ENCODE measurements around the gene MPDU1.

The MPDU1 gene

GRCh38 chr17:7561028-7561575 is 22.6 kb upstream of the MPDU1 start:
- peak; percentile 84 for DNase-seq

- DNase-seq: peak; percentile 70
Observed at GRCh38 chr17:7561589-7562207, 22.0 kb upstream of the MPDU1 start, which contains the start of gene SENP3. Gene SENP3, plus strand, starts transcription at chr17:7561919. Its CDS starts 1,158 bp downstream, at chr17:7563077.

- no peak for DNase-seq
Observed at GRCh38 chr17:7562208-7562605, 21.4 kb upstream of the MPDU1 start.

- no peak for DNase-seq
Observed at GRCh38 chr17:7563115-7563869, 20.4 kb upstream of the MPDU1 start.

- DNase-seq: no peak
Observed at GRCh38 chr17:7569571-7569970, 14.1 kb upstream of the MPDU1 start.

GRCh38 chr17:7570351-7570750 is 13.3 kb upstream of the MPDU1 start:
- no peak for DNase-seq

- no peak for DNase-seq
Observed at GRCh38 chr17:7572338-7572587, 11.4 kb upstream of the MPDU1 start.

GRCh38 chr17:7572588-7573323 is 10.9 kb upstream of the MPDU1 start:
- DNase-seq: peak; percentile 96

- DNase-seq: peak; percentile 80
Observed at GRCh38 chr17:7573324-7574080, 10.2 kb upstream of the MPDU1 start.

- no peak for DNase-seq
Observed at GRCh38 chr17:7574176-7574953, 9.3 kb upstream of the MPDU1 start.

- DNase-seq: no peak
Observed at GRCh38 chr17:7575481-7575883, 8.2 kb upstream of the MPDU1 start.

GRCh38 chr17:7575959-7576358 is 7.7 kb upstream of the MPDU1 start:
- DNase-seq: no peak

- no peak for DNase-seq
Observed at GRCh38 chr17:7576432-7576937, 7.2 kb upstream of the MPDU1 start.

- DNase-seq: no peak
Observed at GRCh38 chr17:7577327-7578199, 6.1 kb upstream of the MPDU1 start.

GRCh38 chr17:7579001-7579833 is 4.4 kb upstream of the MPDU1 start, which contains the start of gene CD68:
Gene CD68, plus strand, starts transcription at chr17:7579638. Its CDS starts 40 bp downstream, at chr17:7579678.
- DNase-seq: no peak

GRCh38 chr17:7579834-7580603 is 3.6 kb upstream of the MPDU1 start:
- no peak for DNase-seq

- no peak for DNase-seq
Observed at GRCh38 chr17:7580604-7581575, 2.8 kb upstream of the MPDU1 start.
